ENCODE results near the gene ARSB.
A peak's percentile ranks its signal among the peaks of the same experiment; 100 is the strongest.
"Not testable (repeated sequence)": the region's sequence is repeated elsewhere in the genome, so short reads cannot be mapped to it uniquely, and the experiment has no call there.

The ARSB gene

GRCh38 chr5:78993165-78993564, 8.1 kb upstream of the ARSB start:
- DNase-seq, result no peak

- no peak for DNase-seq
Measured at GRCh38 chr5:78992146-78992545, 7.0 kb upstream of the ARSB start.

GRCh38 chr5:78989080-78989479, 4.0 kb upstream of the ARSB start:
- no peak for DNase-seq

- DNase-seq, result peak; percentile 72
Measured at GRCh38 chr5:78985725-78986223, 664 bp upstream of the ARSB start.

- peak; percentile 89 for DNase-seq
Measured at GRCh38 chr5:78984439-78985115, 533 bp downstream of the ARSB start.

GRCh38 chr5:78983601-78984438, 1.3 kb downstream of the ARSB start:
- DNase-seq, result no peak

- DNase-seq, result not testable (repeated sequence)
Measured at GRCh38 chr5:78983194-78983593, 1.9 kb downstream of the ARSB start.

DNA sequence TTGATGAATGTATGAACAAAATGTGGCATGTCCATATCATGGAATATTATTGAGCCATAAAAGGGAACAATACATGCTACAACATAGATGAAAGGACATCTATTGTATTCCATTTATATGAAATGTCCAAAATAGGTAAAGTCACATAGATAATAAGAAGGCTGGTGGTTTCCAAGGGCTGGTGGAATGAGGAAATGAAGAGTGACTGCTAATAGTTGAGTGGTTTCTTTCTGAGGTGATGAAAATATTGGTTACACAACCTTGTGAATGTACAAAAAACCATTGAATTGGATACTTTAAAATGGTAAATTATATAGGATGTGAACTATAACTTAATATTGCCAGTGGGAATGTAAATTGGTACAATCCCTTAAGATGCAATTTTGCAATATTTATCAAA, 5.2 kb downstream of the ARSB start:
- no peak for DNase-seq

DNA sequence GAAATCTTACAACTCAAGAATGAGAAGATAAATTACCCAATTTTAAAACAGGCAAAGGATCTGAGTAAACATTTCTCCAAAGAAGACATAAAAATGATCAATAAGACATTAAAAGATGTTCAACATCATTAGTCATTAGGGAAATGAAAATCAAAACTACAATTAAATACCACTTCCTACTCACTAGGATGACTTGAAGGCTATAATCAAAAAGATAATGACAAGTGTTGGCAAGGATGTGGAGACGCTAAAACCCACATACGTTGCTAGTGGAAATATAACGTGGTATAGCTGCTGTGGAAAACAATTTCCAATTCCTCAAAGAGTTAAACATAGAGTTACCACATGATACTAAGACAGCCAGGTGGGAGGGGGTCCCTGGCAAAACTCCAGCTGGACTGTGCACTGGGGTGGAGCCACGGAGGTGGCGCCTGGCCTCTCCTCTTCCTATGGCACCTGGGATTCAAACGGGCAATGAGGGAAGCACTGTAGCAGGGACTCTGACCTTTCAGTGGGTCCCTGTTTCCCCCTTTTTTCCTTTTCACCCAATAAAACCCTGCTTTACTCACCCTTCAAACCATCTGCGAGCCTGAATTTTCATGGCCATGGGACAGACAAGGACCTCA, 5.9 kb downstream of the ARSB start:
- DNase-seq, result no peak

- DNase-seq, result no peak
Measured at GRCh38 chr5:78975035-78975434, 10.1 kb downstream of the ARSB start.

DNA sequence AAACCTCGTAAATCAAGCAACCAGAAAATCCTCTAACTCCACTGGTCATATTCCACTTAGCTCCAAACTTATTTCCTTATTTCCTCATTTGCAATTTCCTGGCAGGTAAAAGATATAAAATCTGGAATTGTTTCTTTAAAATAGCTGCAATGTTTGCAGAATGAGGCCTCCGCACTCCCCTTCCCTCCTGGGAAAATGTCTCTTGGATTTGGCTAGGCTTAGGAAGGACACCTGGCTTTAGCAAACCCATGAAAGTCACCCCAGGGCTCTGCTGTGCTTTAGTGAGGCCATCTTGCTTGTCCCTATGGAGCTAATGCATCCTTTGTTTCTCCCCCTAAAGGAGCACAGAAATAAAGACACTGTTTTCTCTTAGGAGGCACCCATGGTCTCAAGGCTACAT, 10.5 kb downstream of the ARSB start:
- DNase-seq, result no peak

DNA sequence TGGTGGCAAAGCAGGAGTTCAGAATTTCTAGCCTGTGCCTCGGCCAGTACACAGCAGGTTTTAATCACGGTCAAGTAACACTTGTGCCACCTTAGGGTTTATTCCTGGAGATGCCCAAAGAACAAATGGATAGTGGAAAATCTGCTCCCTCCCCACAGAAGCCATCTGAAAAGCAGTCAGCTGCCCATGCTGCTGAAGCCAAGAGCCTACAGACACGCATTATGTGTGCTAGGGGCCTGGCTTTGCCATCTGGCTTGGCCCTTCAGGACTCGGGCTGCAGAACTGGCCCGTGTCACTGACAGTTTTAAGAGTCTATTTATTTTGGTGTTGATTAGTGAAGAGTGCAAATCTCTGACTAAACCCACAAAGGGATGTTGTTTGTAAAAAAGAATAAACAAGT, 11.1 kb downstream of the ARSB start:
- no peak for DNase-seq

DNA sequence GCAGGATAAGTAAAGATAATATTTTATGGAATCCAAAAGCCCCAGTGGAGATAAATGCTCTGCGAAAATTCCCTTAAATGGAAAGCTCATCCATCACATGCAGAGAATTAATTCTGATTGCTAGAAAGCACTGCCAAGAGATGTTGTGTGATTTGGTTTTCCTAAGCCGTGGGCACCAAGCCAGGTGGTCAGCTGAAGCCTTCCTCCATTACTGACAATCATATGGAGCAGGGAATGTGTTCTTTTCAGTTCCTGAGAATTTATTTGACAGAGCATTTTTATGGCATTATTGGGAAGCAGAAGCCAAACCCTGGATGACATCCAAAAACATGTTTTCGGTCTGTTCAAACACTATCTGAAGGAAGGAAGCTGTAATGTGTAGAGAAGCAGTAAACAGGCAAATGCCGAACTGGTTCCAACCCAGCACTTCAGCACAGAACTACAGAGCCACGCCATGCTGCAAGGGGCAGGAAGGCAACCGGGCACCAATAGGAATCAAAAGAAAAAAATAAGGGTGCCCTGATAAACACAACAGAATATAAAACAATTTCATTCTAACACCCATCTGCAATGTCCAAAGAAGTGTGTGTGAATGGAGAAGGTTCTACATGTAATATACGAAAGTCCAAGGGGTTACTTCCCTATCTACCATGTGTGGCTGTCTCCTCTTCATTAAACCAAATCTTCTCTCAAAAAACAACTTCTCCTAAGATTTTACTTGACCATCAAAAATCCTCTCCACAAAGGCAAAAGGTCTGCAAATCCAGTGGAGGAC, 12.3 kb downstream of the ARSB start:
- DNase-seq, result no peak

DNA sequence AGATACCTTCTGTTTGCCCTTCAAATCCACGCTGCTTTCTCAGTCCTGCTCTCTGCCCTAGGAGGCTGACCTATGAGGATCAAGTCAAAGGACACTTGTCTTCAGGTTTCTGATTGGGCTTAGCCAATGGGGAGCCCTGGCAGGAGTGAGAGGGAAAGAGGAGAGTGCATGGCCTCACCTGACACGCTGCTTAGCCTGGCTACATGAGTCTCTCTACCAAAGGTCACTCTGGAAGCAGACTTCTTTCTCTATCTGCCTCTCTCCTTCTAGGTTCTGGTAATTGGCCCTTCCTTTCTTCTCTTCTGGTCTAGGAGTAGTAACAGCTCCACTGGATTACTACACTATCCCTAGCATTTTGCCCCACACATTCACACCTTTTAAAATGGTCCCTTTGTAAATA, 13.1 kb downstream of the ARSB start:
- DNase-seq, result no peak

GRCh38 chr5:78968781-78969180, 16.3 kb downstream of the ARSB start:
- DNase-seq, result no peak

DNA sequence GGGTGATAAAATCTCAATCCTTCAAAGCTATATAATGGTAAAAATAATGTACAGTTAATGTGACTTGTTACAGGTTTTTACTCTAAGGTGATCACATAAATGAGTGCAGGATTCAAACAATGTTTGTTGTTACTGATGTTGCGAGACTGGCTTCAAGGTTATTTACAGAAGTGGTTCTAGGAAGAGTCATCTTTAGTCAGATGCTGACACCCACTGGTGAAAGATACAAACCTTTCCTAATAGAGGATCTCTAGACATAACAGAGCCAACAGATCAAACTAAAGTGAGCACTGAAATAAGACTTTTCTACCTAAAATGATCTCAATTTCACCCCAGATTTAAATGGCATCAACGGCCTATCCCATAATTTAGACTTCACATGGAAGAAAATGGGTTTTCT, 20.2 kb downstream of the ARSB start:
- DNase-seq, result no peak

DNA sequence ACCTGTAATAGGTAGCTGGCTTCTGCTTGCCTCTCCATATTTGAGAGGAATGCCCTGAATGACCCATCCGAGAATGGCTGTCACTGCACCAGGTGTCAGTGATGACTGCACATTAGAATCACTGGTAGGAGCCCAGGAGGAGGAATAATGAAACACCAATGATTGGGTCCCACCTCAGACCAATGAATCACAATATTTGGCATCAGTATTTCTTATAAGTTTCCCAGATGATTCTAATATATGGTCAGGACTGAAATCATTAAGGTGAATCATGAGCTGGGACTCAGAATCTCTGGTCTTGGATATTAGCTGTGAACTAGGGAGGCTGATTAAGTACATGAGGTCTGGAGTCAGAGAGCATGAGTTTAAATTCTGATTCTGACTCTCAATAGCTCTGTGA, 23.4 kb downstream of the ARSB start:
- DNase-seq, result no peak

- DNase-seq, result no peak
Measured at GRCh38 chr5:78959767-78960166, 25.3 kb downstream of the ARSB start.

DNA sequence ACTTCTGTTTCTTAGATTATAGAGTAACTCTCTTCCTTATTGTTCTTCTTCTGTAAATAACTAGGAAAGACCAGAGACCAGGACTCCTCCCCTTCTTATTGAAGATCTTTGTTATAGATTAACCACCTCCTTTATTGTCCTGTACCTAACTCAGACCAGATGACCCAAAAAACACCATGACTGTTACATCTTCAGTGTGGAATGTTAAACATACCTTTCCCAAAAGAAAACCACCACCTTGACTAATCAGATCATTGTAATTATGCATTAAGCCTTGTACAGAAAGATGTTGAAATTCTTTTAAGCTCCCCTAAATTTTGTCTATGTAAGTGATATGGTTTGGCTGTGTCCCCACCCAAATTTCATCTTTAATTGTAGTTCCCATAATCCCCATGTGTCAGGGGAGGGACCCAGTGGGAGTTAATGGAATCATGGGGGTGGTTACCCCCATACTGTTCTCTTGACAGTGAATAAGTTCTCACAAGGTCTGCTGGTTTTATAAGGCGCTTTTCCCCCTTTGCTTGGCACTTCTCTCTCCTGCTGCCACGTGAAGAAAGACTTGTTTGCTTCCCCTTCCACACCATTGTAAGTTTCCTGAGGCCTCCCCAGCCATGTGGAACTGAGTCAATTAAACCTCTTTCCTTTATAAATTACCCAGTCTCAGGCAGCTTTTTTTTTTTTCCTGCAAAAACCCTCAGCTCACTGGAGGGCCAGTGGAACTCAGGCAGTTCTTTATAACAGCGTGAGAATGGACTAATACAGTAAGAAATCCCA, 26.3 kb downstream of the ARSB start:
- DNase-seq, result no peak

DNA sequence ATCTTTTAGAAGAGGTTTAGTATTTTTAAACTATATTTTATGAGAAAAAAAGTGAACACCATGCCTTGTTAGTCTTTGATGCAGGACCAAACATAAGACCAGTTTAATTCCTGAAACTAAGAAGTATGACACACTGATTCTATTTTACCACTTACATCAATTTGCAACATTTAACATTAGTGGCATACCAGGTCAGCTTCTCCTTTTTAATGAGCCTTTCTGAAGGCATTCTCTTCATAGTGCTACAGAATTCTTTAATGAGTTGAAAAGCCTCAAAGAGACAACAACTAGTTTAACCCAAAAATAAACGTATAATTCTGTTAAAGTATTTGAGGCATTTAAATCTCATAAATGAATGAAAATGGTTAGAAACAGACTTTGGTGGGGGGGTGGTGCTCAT, 28.2 kb downstream of the ARSB start:
- DNase-seq, result no peak

- no peak for DNase-seq
Measured at GRCh38 chr5:78953092-78953800, 31.9 kb downstream of the ARSB start.

- no peak for DNase-seq
Measured at GRCh38 chr5:78930721-78931120, 54.4 kb downstream of the ARSB start.

Measured in activated CD8-positive, alpha-beta memory T cell treated with anti-CD3 and anti-CD28 coated beads, Interleukin-2, amount 50 U/mL, for 48 hours (primary cell).